ENCODE measurements around the gene DEUP1. TPM values are rescaled to one million over a fixed set of nuclear protein-coding genes. Genes with fewer than 3 reads are reported as not detected.

Gene DEUP1
- total RNA-seq, 1 experiment from 2014 or later = not detected

- no peaks in the 10 kb centered on the region for H3K9me3 ChIP-seq (ENCODE audit: control insufficient read depth in 1 of 2, insufficient read depth in 1 of 2, low read depth in 1 of 2, low read length in 2 of 2)
- no peaks in the 10 kb centered on the region for H3K79me2 ChIP-seq (ENCODE audit: insufficient read depth, low read length)
- H2AFZ ChIP-seq (ENCODE audit: low read depth, low read length, poor library complexity, severe bottlenecking) = no peak overlapping the region
- ChIA-PET CTCF (no interaction called here), RAD21 (ENCODE audit: low non-redundant PET in 1 of 2, low total read pairs in 2 of 2, uncharacterized antibody in 2 of 2, unreplicated experiment in 2 of 2) (no interaction called here), POLR2A (no interaction called here)
- H3K9ac ChIP-seq (ENCODE audit: low read length) = no peak overlapping the region
- no peaks in the 10 kb centered on the region for H3K36me3 ChIP-seq (ENCODE audit: control insufficient read depth in 1 of 2, insufficient read depth in 2 of 2, low read length in 2 of 2)
- no peak for DNase-seq (ENCODE audit: low read depth, low spot score)
- intact Hi-C loops (cut with micrococcal nuclease) = no loop called here
- no peaks in the 10 kb centered on the region for H3K4me1 ChIP-seq (ENCODE audit: control insufficient read depth in 1 of 2, insufficient read depth in 2 of 2, low read length in 2 of 2)
- H3K27me3 ChIP-seq (ENCODE audit: insufficient read depth, low read length) = no peaks in the 10 kb centered on the region
- ATAC-seq = no peak
- TF ChIP-seq, protein P1, sequence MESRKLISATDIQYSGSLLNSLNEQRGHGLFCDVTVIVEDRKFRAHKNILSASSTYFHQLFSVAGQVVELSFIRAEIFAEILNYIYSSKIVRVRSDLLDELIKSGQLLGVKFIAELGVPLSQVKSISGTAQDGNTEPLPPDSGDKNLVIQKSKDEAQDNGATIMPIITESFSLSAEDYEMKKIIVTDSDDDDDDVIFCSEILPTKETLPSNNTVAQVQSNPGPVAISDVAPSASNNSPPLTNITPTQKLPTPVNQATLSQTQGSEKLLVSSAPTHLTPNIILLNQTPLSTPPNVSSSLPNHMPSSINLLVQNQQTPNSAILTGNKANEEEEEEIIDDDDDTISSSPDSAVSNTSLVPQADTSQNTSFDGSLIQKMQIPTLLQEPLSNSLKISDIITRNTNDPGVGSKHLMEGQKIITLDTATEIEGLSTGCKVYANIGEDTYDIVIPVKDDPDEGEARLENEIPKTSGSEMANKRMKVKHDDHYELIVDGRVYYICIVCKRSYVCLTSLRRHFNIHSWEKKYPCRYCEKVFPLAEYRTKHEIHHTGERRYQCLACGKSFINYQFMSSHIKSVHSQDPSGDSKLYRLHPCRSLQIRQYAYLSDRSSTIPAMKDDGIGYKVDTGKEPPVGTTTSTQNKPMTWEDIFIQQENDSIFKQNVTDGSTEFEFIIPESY (IDR thresholded peaks at IDR 0.05; ENCODE audit: extremely low read depth, insufficient replicate concordance, low read length) = no peak
- TF ChIP-seq, protein P2, sequence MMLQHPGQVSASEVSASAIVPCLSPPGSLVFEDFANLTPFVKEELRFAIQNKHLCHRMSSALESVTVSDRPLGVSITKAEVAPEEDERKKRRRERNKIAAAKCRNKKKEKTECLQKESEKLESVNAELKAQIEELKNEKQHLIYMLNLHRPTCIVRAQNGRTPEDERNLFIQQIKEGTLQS (IDR thresholded peaks at IDR 0.05) = no peak
- TF ChIP-seq YY1 (IDR thresholded peaks at IDR 0.05; ENCODE audit: extremely low read depth, insufficient replicate concordance, low read depth, low read length) (no peak), CBX3 (IDR thresholded peaks at IDR 0.05; ENCODE audit: low read depth) (no peak)
- no peak overlapping the region for H3K4me2 ChIP-seq (ENCODE audit: low read length)
- no peak overlapping the region for H3K27ac ChIP-seq (ENCODE audit: low read depth, low read length)
- no TSS peak for BruUV-seq (replicated peaks)
- H4K20me1 ChIP-seq (ENCODE audit: insufficient read depth) = no peaks in the 10 kb centered on the region
- H3K4me3 ChIP-seq (replicated peaks in 1 of 2; ENCODE audit: low read depth in 1 of 2, low read length in 2 of 2) = no peak overlapping the region
- H3K9me2 ChIP-seq (ENCODE audit: insufficient read depth) = no peaks in the 10 kb centered on the region
Observed at GRCh38 chr11:93350835-93351234, 20.3 kb downstream of the DEUP1 start.

GRCh38 chr11:93359396-93359795, 28.9 kb downstream of the DEUP1 start:
- Histone ChIP-seq H3K79me2 (ENCODE audit: insufficient read depth, low read length) (no peaks in the 10 kb centered on the region), H3K4me3 (replicated peaks in 1 of 2; ENCODE audit: low read depth in 1 of 2, low read length in 2 of 2) (no peak overlapping the region), H3K36me3 (ENCODE audit: control insufficient read depth in 1 of 2, insufficient read depth in 2 of 2, low read length in 2 of 2) (no peaks in the 10 kb centered on the region), H3K9me2 (ENCODE audit: insufficient read depth) (no peaks in the 10 kb centered on the region), H3K9me3 (ENCODE audit: control insufficient read depth in 1 of 2, insufficient read depth in 1 of 2, low read depth in 1 of 2, low read length in 2 of 2) (0 out of 4 replicates have a peak, but pooled peaks cover 0 to 7% of the 10 kb centered on the region in 2 experiments), H4K20me1 (ENCODE audit: insufficient read depth) (no peaks in the 10 kb centered on the region), H3K4me1 (ENCODE audit: control insufficient read depth in 1 of 2, insufficient read depth in 2 of 2, low read length in 2 of 2) (no peaks in the 10 kb centered on the region), H3K27ac (ENCODE audit: low read depth, low read length) (no peak overlapping the region), H3K27me3 (ENCODE audit: insufficient read depth, low read length) (no peaks in the 10 kb centered on the region), H3K4me2 (ENCODE audit: low read length) (no peak overlapping the region), H2AFZ (ENCODE audit: low read depth, low read length, poor library complexity, severe bottlenecking) (no peak overlapping the region), H3K9ac (ENCODE audit: low read length) (no peak overlapping the region)
- POLR2A ChIA-PET = no interaction called here
- TF ChIP-seq SIN3A (IDR thresholded peaks at IDR 0.05; ENCODE audit: low read depth) (no peak), SP1 (IDR thresholded peaks at IDR 0.05; ENCODE audit: low read depth) (no peak), POLR2A (IDR thresholded peaks at IDR 0.05; ENCODE audit: borderline replicate concordance, extremely low read depth, insufficient read depth, insufficient read length) (no peak), CEBPB (IDR thresholded peaks at IDR 0.05; ENCODE audit: low read depth) (no peak), EZH2phosphoT487 (IDR thresholded peaks at IDR 0.05; ENCODE audit: borderline replicate concordance) (no peak), ZFX (IDR thresholded peaks at IDR 0.05) (no peak), ZNF274 (IDR thresholded peaks at IDR 0.05; ENCODE audit: low read depth, low read length) (no peak), RAD21 (IDR thresholded peaks at IDR 0.05; ENCODE audit: low read depth) (no peak), EGR1 (IDR thresholded peaks at IDR 0.05; ENCODE audit: low read depth) (no peak), TCF7L2 (IDR thresholded peaks at IDR 0.05; ENCODE audit: borderline replicate concordance, extremely low read depth, insufficient read depth, insufficient read length) (no peak), EZH2 (IDR thresholded peaks at IDR 0.05) (no peak), SRF (IDR thresholded peaks at IDR 0.05; ENCODE audit: low read depth) (no peak), CBX3 (IDR thresholded peaks at IDR 0.05; ENCODE audit: low read depth) (no peak)
- TF ChIP-seq, protein P1 (IDR thresholded peaks at IDR 0.05; ENCODE audit: extremely low read depth, insufficient replicate concordance, low read length) = no peak
- CTCF ChIA-PET = no interaction called here
- intact Hi-C loops (cut with micrococcal nuclease) = no loop called here
- RAD21 ChIA-PET (ENCODE audit: low non-redundant PET in 1 of 2, low total read pairs in 2 of 2, uncharacterized antibody in 2 of 2, unreplicated experiment in 2 of 2) = no interaction called here
- ATAC-seq (no peak), DNase-seq (ENCODE audit: low read depth, low spot score) (no peak)
- BruUV-seq (replicated peaks) = no TSS peak
